Measurements from ENCODE around the gene MLST8. TPM values are rescaled to one million over a fixed set of nuclear protein-coding genes. Genes with fewer than 3 reads are reported as not detected.

Gene MLST8
- polyA plus RNA-seq, 10 donors = 24.4 to 38.7 (median 30.7) TPM

DNA sequence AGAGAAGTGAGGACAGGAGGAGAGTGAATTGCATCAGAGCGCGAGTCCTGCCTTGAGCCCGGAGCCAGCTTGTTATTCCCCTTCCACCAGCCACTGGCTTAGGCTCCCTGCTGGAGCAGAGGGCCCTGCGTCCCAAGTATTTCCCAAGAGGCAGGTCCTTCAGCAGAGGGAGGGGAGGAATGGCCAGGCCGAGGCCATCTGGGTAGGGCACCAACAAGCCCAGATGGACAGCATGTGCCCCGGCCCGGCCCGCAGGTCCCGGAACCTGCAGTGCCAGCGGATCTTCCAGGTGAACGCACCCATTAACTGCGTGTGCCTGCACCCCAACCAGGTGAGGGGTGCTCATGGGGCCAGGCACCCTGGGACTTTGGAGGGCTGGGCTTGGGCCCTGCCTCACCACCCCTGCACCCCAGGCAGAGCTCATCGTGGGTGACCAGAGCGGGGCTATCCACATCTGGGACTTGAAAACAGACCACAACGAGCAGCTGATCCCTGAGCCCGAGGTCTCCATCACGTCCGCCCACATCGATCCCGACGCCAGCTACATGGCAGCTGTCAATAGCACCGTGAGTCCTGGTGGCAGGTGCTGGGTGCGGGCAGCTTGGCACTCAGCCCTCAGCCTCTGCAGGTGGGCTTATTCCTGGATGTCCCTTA lies 1.7 kb downstream of the MLST8 start:
- DNase-seq = no peak

GRCh38 chr16:2207872-2208271 lies 2.6 kb downstream of the MLST8 start:
- DNase-seq = no peak

- no peak for DNase-seq
Measured at GRCh38 chr16:2208308-2208707, 3.1 kb downstream of the MLST8 start.

DNA sequence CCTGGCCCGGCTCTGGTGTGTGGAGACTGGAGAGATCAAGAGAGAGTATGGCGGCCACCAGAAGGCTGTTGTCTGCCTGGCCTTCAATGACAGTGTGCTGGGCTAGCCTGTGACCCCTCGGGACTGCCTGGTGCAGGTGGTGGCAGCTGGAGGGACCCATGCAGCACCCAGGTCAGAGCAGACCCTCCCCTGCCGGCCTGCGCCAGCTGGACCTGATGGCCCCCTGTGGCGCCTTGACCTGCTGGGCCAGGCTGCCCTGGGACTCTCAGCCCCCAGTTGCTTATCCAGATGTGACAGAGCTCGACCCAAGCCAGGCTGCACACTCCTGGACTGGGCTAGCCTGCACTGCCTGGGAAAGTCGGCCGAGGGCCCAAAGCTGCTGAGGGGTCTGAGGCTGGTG lies 3.5 kb downstream of the MLST8 start:
- no peak for DNase-seq

- no peak for DNase-seq
Measured at GRCh38 chr16:2209258-2210008, 4.2 kb downstream of the MLST8 start.

- no peak for DNase-seq
Measured at GRCh38 chr16:2210009-2210332, 4.7 kb downstream of the MLST8 start.

GRCh38 chr16:2210386-2211365 lies 5.4 kb downstream of the MLST8 start, which contains the start of gene BRICD5:
Gene BRICD5 (minus strand): TSS chr16:2210863. CDS start chr16:2210833, 30 bp downstream.
- no peak for DNase-seq

- no peak for DNase-seq
Measured at GRCh38 chr16:2211923-2212347, 6.7 kb downstream of the MLST8 start.

- peak; percentile 40 to 46 (median 43) for DNase-seq
Measured at GRCh38 chr16:2212362-2213324, 7.4 kb downstream of the MLST8 start.

- DNase-seq = no peak
Measured at GRCh38 chr16:2213817-2214718, 8.8 kb downstream of the MLST8 start.

DNA sequence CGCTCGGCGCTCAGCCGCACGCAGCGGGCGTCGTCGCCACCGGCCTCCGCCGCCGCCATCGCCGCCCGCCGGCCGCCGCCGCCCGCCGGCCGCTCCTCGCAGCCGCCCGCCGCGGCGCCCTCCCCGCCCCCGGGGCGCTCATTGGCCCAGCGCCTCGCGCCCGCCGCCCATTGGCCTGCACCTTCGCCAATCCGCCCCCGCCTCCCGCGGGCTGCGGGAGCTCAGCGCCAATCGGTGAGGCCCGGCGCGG lies 9.4 kb downstream of the MLST8 start, which contains the start of gene PGP:
PGP (minus strand) TSS at position 122 of the 250 bp plus-strand sequence; CDS start at position 59, 63 bp downstream.
- DNase-seq = no peak

- DNase-seq = no peak
Measured at GRCh38 chr16:2216330-2216729, 11.1 kb downstream of the MLST8 start.

DNA sequence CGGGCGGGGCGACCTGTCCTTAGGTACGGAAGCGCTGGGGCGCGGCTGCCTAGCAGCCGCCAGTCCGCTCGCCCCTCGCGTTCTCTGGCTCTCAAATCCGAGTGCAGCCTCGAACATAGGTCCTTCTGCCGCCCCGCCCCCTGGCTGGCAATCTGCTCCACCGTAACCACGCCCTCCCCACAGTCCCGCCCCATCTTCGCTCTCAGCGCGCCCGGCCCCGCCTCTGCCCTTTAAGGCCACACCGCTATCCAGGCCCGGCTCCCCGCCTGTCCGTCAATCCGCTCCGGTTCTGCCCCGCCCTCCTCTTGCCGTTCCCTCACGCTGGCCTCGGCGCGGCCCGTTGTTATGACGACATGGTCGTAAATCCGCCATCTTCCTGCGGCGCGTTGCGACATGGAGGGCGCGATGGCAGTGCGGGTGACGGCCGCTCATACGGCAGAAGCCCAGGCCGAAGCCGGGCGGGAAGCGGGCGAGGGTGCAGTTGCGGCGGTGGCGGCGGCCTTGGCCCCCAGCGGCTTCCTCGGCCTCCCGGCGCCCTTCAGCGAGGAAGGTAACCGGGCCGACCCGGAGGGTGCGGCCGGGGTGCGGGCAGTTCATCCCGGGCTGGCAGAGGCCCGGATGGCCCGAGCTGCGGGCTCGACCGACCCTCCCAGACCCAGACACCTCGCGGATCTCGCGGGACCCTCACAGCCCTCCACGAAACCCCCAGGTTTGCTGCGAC lies 18.1 kb downstream of the MLST8 start, which contains the start of gene E4F1:
E4F1 (plus strand) TSS at position 371 of the 721 bp plus-strand sequence; CDS start at position 394, 23 bp downstream.
- DNase-seq = peak; percentile 99

- DNase-seq = peak in 1 of 3 donors; percentile 66
Measured at GRCh38 chr16:2223942-2224486, 18.8 kb downstream of the MLST8 start.

DNA sequence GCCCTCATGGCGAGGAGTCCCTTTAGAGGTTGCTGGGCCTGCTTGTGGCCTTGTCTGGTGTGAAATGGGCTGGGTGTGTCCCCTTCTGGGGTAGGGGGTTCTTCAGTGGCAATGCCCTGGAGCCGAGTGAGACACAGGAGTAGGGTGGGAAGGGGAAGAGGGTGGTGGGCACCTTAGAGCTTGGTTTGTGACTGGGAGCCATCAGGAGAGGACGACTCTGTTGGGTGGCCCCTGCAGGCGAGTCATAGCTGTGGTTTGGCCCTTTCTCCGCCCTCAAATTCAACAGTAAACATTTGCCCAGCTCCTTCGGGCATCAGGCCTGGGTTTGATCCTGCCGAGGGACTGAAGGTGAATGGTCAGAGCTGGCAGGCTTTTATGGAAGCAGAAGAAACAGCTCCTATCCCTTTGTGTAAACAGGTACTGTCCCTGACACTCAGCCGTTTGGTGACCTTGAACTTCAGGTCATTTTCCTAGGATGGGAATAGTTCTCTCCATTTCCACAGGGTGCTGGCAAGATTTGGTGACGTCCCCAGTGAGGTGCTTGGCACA lies 21.1 kb downstream of the MLST8 start:
- no peak for DNase-seq

- DNase-seq = no peak
Measured at GRCh38 chr16:2226918-2227317, 21.7 kb downstream of the MLST8 start.

GRCh38 chr16:2228161-2228824 lies 23.0 kb downstream of the MLST8 start:
- no peak for DNase-seq

- DNase-seq = no peak
Measured at GRCh38 chr16:2229091-2229490, 23.8 kb downstream of the MLST8 start.

All from muscle of back (tissue), 11 donors.